ENCODE data around the gene TMEM221.

TMEM221 gene

DNA sequence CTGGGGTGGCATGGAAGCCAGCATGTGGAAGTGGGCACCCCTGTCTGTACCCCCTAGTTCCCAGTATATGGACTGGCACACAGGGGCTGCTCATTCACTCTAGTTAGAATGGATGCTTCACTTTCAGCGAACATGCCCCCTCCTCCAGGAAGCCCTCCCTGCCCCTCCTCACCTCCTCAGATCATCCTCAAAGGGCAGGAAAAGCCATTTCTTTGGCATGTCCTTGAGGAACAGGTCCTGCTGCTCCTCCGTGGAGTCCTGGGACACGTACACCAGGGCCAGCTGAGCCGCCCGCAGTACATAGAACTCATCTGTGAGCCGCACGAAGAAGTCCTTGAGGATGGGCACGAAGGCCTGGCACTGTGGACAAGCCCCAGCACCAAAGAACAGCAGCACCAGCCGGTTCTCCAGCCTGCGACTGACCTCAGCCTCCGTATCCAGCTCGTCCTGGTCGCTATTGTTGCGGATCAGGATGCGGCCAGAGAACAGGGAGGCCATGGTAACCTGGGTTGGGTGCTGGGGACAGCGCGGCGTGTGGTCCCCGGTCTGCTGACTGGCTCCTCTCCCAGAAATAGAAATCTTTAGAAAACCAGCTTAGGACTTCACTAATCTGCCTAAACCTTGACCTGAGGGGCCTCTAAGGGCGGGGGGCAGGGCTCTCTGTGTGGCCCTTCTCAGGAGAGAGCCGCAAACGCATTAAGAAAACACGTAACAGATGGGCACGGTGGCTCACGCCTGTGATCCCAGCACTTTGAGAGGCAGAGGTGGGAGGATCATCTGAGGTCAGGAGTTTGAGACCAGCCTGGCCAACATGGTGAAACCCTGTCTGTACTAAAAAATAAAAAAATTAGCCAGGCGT is 12.1 kb upstream of the TMEM221 start, which contains the start of gene NXNL1:
Gene NXNL1 (minus strand): TSS at position 555 of the 859 bp plus-strand sequence. CDS start 57 bp downstream, at position 498.
- no peak within 1 kb of the TSS for H3K4me3 Mint-ChIP-seq
- H3K36me3 Mint-ChIP-seq, result no peaks in the 10 kb centered on the region
- peaks cover 2% of the 10 kb centered on the region for H3K4me1 Mint-ChIP-seq (ENCODE audit: low read depth)
- H3K27ac Mint-ChIP-seq, result no peak within 1 kb of the TSS
- H3K9me3 Mint-ChIP-seq (ENCODE audit: low read depth), result no peaks in the 10 kb centered on the region
- peaks cover 7% of the 10 kb centered on the region for H3K27me3 Mint-ChIP-seq

DNA sequence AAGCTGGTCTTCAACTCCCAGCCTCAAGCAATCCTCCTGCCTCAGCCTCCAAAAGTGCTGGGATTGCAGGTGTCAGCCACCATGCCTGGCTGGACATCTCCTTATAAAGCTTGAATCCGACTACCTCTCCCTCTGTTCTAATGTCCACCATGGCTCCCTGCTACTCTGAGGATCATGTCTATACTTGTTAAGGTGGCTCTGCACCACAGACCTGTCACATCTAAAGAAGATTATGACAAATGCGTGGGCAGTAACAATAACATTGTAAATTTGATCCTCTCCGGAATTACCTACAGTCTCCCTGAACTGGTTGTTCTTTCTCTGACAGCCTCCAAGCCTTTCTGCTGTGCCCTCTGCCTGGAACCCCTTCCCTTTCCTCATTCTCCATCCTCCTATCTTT is 10.5 kb upstream of the TMEM221 start:
- H3K27me3 Mint-ChIP-seq, result peaks cover 7% of the 10 kb centered on the region
- no peak overlapping the region for H3K27ac Mint-ChIP-seq
- no peaks in the 10 kb centered on the region for H3K36me3 Mint-ChIP-seq
- H3K4me1 Mint-ChIP-seq (ENCODE audit: low read depth), result peaks cover 4% of the 10 kb centered on the region
- no peak overlapping the region for H3K4me3 Mint-ChIP-seq
- H3K9me3 Mint-ChIP-seq (ENCODE audit: low read depth), result no peaks in the 10 kb centered on the region

- Mint-ChIP-seq H3K9me3 (ENCODE audit: low read depth) (no peaks in the 10 kb centered on the region), H3K36me3 (no peaks in the 10 kb centered on the region), H3K27ac (no peak overlapping the region), H3K4me3 (no peak overlapping the region), H3K4me1 (ENCODE audit: low read depth) (peaks cover 8% of the 10 kb centered on the region), H3K27me3 (peaks cover 11% of the 10 kb centered on the region)
Measured at GRCh38 chr19:17457616-17458015, 9.1 kb upstream of the TMEM221 start.

GRCh38 chr19:17456127-17456526 is 7.7 kb upstream of the TMEM221 start:
- H3K27me3 Mint-ChIP-seq, result peaks cover 11% of the 10 kb centered on the region
- H3K27ac Mint-ChIP-seq, result no peak overlapping the region

DNA sequence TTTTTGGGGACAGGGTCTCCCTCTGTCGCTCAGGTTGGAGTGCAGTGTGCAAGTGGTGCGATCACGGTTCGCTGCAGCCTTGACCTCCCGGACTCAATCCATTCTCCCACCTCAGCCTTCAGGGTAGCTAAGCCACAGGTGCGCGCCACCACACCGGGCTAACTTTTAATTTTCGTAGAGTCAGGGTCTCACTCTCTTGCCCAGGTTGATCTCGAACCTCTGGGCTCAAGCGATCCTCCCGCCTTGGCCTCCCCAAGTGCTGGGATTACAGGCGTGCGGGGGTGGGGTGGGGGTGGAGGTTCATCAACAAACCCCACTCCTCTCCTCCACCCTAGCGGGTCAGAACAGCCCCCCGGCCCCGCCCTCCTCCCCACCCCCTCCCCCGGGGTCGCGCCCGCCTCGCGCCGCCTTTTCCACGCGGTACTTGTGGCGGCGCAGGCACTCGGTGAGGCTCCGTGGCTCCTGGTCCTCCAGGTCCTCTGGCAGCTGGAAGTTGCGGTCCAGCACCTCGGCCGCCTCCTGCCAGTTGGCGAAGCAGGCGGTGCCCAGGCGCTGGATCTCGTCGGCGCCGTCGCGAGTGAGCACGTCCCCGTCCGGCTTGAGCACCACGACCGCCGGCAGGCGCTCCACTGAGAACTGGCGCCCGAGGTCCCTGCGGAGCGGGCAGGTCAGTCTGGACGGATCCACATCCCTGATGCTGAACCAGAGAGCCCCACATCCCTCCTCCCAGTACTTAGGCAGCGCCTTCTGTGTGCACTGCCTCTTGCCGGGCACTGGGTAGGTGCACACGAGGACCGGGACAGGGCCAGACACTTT is 7.0 kb upstream of the TMEM221 start:
- no peak overlapping the region for H3K27ac Mint-ChIP-seq
- H3K4me3 Mint-ChIP-seq, result no peak overlapping the region
- H3K36me3 Mint-ChIP-seq, result no peaks in the 10 kb centered on the region
- no peaks in the 10 kb centered on the region for H3K9me3 Mint-ChIP-seq (ENCODE audit: low read depth)
- peaks cover 10% of the 10 kb centered on the region for H3K4me1 Mint-ChIP-seq (ENCODE audit: low read depth)
- peaks cover 11% of the 10 kb centered on the region for H3K27me3 Mint-ChIP-seq

More at GRCh38 chr19:17456127-17456526, 7.7 kb upstream of the TMEM221 start:
- Mint-ChIP-seq H3K9me3 (ENCODE audit: low read depth) (no peaks in the 10 kb centered on the region), H3K36me3 (no peaks in the 10 kb centered on the region), H3K4me1 (ENCODE audit: low read depth) (peaks cover 10% of the 10 kb centered on the region), H3K4me3 (no peak overlapping the region)

DNA sequence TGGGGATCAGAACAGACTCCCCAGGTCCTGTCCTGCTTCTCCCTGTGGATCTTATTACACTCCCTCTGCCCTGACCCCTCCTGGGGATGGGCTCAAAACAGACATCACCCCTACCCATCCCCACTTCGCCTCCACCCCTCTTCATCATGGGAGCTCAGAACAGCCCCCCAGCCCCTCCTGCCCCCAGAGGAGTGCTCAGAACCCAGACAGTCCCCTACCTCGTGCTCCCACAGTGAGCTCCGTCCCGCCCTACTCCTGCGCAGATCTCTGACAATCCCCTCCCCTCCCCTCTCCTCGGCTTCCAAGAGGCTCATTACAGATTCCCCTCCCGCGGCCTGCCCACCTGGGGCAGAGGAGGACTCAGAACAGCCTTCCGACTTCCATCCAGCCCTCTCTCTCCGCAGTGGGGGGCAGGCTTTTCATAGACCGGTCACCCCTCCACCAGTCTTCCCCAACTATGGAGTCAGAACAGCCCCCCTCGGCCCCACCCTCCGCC is 6.2 kb upstream of the TMEM221 start:
- Mint-ChIP-seq H3K9me3 (ENCODE audit: low read depth) (no peaks in the 10 kb centered on the region), H3K4me1 (ENCODE audit: low read depth) (peaks cover 18% of the 10 kb centered on the region), H3K36me3 (peaks cover 2% of the 10 kb centered on the region), H3K27ac (no peak overlapping the region), H3K27me3 (peaks cover 15% of the 10 kb centered on the region), H3K4me3 (no peak overlapping the region)

GRCh38 chr19:17451820-17452219 is 3.4 kb upstream of the TMEM221 start:
- Mint-ChIP-seq H3K4me3 (no peak overlapping the region), H3K4me1 (ENCODE audit: low read depth) (peaks cover 21% of the 10 kb centered on the region), H3K27ac (no peak overlapping the region), H3K36me3 (peaks cover 2% of the 10 kb centered on the region), H3K9me3 (ENCODE audit: low read depth) (no peaks in the 10 kb centered on the region), H3K27me3 (peaks cover 11% of the 10 kb centered on the region)

GRCh38 chr19:17450264-17451075 is 2.0 kb upstream of the TMEM221 start:
- Mint-ChIP-seq H3K9me3 (ENCODE audit: low read depth) (no peaks in the 10 kb centered on the region), H3K4me1 (ENCODE audit: low read depth) (peaks cover 19% of the 10 kb centered on the region), H3K36me3 (peaks cover 2% of the 10 kb centered on the region), H3K4me3 (peak overlapping the region; percentile 82), H3K27ac (peak overlapping the region; percentile 50), H3K27me3 (peaks cover 8% of the 10 kb centered on the region)

DNA sequence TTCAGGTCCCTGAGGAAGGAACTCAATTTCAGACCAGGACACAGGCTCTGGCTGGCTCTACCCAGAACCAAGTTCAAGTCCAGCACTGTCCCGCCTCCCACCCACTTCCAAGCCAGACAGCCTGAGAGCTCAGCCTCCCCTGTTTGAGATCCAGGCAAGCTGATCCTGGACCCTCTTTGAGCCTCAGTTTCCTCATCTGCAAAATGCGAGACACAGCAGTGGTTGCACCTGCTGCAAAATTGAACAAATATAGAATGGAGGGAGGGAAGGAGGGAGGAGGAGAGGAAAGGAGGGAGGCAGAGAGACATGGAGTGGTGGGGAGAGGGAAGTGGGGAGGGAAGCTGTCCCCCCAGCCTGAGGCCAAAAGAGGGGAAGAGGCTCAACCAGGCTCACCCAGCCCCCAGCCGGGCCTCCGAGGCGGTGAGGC is 751 bp downstream of the TMEM221 start:
- H3K4me3 Mint-ChIP-seq, result peak overlapping the region; percentile 66
- H3K9me3 Mint-ChIP-seq (ENCODE audit: low read depth), result no peaks in the 10 kb centered on the region
- no peak overlapping the region for H3K27ac Mint-ChIP-seq
- H3K36me3 Mint-ChIP-seq, result peaks cover 2% of the 10 kb centered on the region
- H3K27me3 Mint-ChIP-seq, result peaks cover 4% of the 10 kb centered on the region
- peaks cover 13% of the 10 kb centered on the region for H3K4me1 Mint-ChIP-seq (ENCODE audit: low read depth)

DNA sequence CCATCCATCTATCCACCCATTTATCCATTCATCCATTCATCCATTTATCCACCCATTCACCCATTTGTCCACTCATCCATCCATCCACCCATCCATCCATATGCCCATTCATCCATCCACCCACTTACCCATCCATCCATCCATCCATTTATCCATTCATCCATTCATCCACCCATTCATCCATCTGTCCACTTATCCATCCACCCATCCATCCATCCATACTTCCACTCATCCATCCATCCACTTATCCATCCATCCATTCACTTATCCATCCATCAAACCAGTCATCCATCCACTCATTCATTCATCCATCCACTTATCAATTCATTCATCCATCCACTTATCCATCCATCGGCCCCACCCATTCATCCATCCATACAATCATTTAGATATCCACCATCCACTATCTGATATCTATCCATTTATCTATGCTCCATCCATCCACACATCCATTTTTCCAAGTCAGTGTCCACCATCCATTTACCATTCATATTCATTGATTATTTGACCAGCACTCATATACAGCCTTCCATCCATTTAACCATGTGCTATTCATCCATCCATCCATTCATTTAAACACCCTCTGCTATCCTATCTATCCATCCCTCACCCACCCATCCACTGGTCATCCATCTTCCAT is 2.8 kb downstream of the TMEM221 start:
- peaks cover 2% of the 10 kb centered on the region for H3K36me3 Mint-ChIP-seq
- H3K27ac Mint-ChIP-seq, result no peak overlapping the region
- H3K9me3 Mint-ChIP-seq (ENCODE audit: low read depth), result no peaks in the 10 kb centered on the region
- peaks cover 4% of the 10 kb centered on the region for H3K27me3 Mint-ChIP-seq
- H3K4me1 Mint-ChIP-seq (ENCODE audit: low read depth), result peaks cover 11% of the 10 kb centered on the region
- no peak overlapping the region for H3K4me3 Mint-ChIP-seq

DNA sequence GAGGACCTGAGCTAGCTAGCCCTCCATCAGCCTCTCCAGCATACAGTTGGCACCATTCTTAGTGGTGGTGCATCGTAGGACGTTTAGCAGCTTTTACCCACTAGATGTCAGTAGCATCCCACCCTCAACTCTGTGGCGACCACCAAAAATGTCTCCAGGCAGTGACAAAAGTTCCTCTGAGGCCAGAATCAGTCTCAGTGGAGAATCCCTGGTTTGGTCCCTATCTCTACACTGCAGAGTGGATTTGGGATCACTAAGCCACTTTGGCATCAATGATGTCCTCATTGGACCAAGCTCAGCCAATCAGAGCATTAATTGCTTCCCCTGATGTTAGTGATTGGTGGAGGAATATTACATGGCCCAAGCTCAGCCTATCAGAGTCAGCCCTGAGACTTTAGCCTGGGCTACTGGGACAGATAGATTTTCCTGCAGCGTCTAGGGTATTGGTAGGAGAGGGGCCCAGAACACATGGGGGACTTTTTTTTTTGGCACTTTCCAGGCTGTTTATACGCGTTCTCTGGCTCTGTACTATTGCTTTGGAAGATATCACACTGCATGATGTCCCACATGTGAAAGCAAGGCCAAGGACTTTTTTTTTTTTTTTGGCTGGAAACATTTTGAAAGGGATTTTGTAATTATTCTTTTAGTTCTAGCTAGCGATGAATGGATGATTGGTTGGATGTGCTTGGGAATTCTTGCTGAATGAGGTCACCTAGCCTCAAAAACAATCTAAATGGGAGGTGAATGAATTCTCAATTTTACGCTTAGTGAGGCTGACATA is 7.0 kb downstream of the TMEM221 start:
- Mint-ChIP-seq H3K36me3 (no peaks in the 10 kb centered on the region), H3K27me3 (no peaks in the 10 kb centered on the region), H3K9me3 (ENCODE audit: low read depth) (no peaks in the 10 kb centered on the region), H3K27ac (no peak overlapping the region), H3K4me1 (ENCODE audit: low read depth) (no peaks in the 10 kb centered on the region), H3K4me3 (no peak overlapping the region)

DNA sequence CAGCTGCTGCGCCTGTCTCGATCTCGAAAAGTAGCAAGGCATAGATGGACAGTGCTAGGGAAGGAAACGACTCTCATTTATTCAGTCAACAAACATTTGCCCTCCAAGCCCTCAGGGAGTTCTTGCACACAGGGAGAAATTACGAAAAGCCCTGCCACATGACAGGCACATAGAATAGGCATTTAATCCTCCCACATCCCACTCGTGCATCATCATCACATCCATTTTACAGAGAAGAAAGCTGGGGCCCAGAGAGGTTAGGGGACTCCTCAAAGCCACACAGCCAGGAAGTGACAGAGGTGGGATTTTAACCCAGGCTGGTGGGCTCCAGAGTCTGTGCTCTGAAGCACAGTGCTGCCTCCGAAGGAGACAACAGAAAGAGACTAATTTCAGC is 11.6 kb downstream of the TMEM221 start:
- no peaks in the 10 kb centered on the region for H3K9me3 Mint-ChIP-seq (ENCODE audit: low read depth)
- no peaks in the 10 kb centered on the region for H3K4me1 Mint-ChIP-seq (ENCODE audit: low read depth)
- H3K4me3 Mint-ChIP-seq, result no peak overlapping the region
- no peaks in the 10 kb centered on the region for H3K27me3 Mint-ChIP-seq
- no peak overlapping the region for H3K27ac Mint-ChIP-seq
- H3K36me3 Mint-ChIP-seq, result no peaks in the 10 kb centered on the region

- H3K27me3 Mint-ChIP-seq, result no peaks in the 10 kb centered on the region
- H3K27ac Mint-ChIP-seq, result no peak overlapping the region
- H3K4me3 Mint-ChIP-seq, result no peak overlapping the region
- H3K9me3 Mint-ChIP-seq (ENCODE audit: low read depth), result no peaks in the 10 kb centered on the region
- H3K4me1 Mint-ChIP-seq (ENCODE audit: low read depth), result no peaks in the 10 kb centered on the region
- no peaks in the 10 kb centered on the region for H3K36me3 Mint-ChIP-seq
Measured at GRCh38 chr19:17436094-17436873, 12.2 kb downstream of the TMEM221 start.
